ENCODE results near the gene COMTD1. TPM values are rescaled to one million over a fixed set of nuclear protein-coding genes. Genes with fewer than 3 reads are reported as not detected.

COMTD1 gene
- total and polyA plus RNA-seq, 2 of the 13 experiments (the other 11 are each of a cell fraction or from before 2014, with no cell fraction given) = 11.8 to 18.4 TPM

DNA sequence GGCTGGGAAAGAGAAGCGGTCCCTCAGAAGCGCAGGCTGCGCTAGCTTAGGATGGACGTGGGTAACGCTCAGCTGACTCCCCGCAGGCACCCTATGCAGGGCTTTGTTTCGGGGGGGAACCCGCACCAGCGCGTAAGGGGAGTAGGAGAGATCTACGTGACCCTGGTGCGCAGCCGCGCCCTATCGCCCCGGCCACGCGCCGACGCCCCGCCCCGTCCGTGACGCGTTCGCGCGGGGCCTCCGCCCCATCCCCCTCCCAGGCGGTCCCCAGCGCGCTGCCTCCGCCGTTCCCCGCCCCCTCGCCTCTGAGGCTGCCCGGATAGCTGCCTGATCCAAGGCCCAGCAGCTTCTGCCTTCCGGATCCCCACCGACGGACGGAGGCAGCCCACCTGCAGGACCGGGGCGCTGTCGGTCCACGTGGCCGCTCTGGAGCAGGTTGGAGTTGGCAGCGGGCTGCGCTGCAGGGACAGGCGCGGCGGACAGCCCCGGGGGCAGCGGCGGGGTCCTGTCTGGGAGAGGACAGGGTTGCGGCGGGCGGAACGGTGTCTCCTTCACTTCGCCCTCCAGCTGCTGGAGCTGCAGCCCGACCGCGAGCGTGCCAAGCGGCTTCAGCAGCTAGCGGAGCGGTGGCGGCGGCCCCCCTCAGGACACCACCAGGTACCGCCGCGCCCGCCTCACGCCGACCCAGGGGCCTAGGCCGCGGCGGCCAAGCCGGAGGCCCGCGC lies 25.3 kb downstream of the COMTD1 start, which contains the start of gene VDAC2 (continued):
- TF ChIP-seq BCLAF1 (IDR thresholded peaks at IDR 0.05) (no peak), ETV5 (CRISPR knock-in tag; IDR thresholded peaks at IDR 0.05; ENCODE audit: borderline replicate concordance) (peak; percentile 75), DMTF1 (CRISPR knock-in tag; IDR thresholded peaks at IDR 0.05) (peak; percentile 21; the same call in 1 of the 2 replicates), ZMYM4 (CRISPR knock-in tag; IDR thresholded peaks at IDR 0.05) (peak; percentile 67; the same call in 1 of the 2 replicates), CCDC6 (CRISPR knock-in tag; IDR thresholded peaks at IDR 0.05) (peak; percentile 67), ZNF136 (CRISPR knock-in tag; IDR thresholded peaks at IDR 0.05; ENCODE audit: low read depth) (0 out of 2 replicates have a peak, but pooled peaks have one; percentile 55), ZNF12 (CRISPR knock-in tag; IDR thresholded peaks at IDR 0.05) (peak; percentile 32; the same call in 1 of the 2 replicates), TEAD3 (CRISPR knock-in tag; optimal IDR thresholded peaks at IDR 0.05; ENCODE audit: borderline replicate concordance) (peak; percentile 63), SSRP1 (CRISPR knock-in tag; IDR thresholded peaks at IDR 0.05) (no peak), ZNF784 (CRISPR knock-in tag; IDR thresholded peaks at IDR 0.05; ENCODE audit: borderline replicate concordance) (peak; percentile 49; the same call in 1 of the 2 replicates), CREB1 (IDR thresholded peaks at IDR 0.05) (peak; percentile 80), CREB1 (CRISPR knock-in tag; IDR thresholded peaks at IDR 0.05) (no peak), AKNA (CRISPR knock-in tag; IDR thresholded peaks at IDR 0.05; ENCODE audit: borderline replicate concordance) (no peak), ZSCAN25 (CRISPR knock-in tag; IDR thresholded peaks at IDR 0.05) (peak; percentile 89), ZBTB20 (CRISPR knock-in tag; IDR thresholded peaks at IDR 0.05; ENCODE audit: borderline replicate concordance, low read depth) (peak; percentile 31; the same call in 1 of the 2 replicates), ZNF3 (CRISPR knock-in tag; IDR thresholded peaks at IDR 0.05) (no peak), CENPBD1 (CRISPR knock-in tag; IDR thresholded peaks at IDR 0.05; ENCODE audit: borderline replicate concordance, low read depth) (no peak), ZNF839 (CRISPR knock-in tag; IDR thresholded peaks at IDR 0.05; ENCODE audit: borderline replicate concordance) (peak; percentile 86; the same call in 1 of the 2 replicates)
